GM13977 (cell line): Measurements from ENCODE around the gene SLAIN2.
"Not testable (repeated sequence)": the region's sequence is repeated elsewhere in the genome, so short reads cannot be mapped to it uniquely, and the experiment has no call there.

Source experiments
- DNase-seq: peaks from one replicate; pipeline ENCODE4 v3.0.0; 2012; ENCODE audit warnings: low spot score
- CTCF ChIP-seq: IDR thresholded peaks from 2 replicates; pipeline ENCODE4 v1.5.1; 2012; ENCODE audit warnings: mild to moderate bottlenecking, control low read depth; ENCODE audit not compliant: insufficient read depth; ENCODE audit errors: extremely low read depth, missing control alignments
- in situ Hi-C: fragments of 300-500 bp; cut with MboI; formaldehyde crosslinking; loops from one replicate; pipeline ENCODE4 v1.12.0; 2022; ENCODE audit warnings: low sequenced_read_pairs, low pct_unique_long_range_greater_than_20kb, mixed read lengths, inconsistent platforms; ENCODE audit not compliant: unreplicated experiment

The SLAIN2 gene

GRCh38 chr4:48340965-48341775 is at the start of gene SLAIN2:
TSS of gene SLAIN2 (plus strand) at chr4:48341529. CDS start at chr4:48341740, 211 bp downstream.
- DNase-seq, result peak; percentile 98
- in situ Hi-C loops, result no loop called here
- no peak for TF ChIP-seq CTCF

GRCh38 chr4:48292218-48292790 is 49.0 kb upstream of the SLAIN2 start:
- in situ Hi-C loops, DNase-seq: not testable (repeated sequence)

GRCh38 chr4:48295116-48295515 is 46.2 kb upstream of the SLAIN2 start:
- no peak for TF ChIP-seq CTCF
- in situ Hi-C loops, result no loop called here
- no peak for DNase-seq

GRCh38 chr4:48296365-48296764 is 45.0 kb upstream of the SLAIN2 start:
- in situ Hi-C loops, result no loop called here
- DNase-seq, result peak; percentile 40
- no peak for TF ChIP-seq CTCF

GRCh38 chr4:48297256-48297846 is 44.0 kb upstream of the SLAIN2 start:
- no peak for DNase-seq
- TF ChIP-seq CTCF, result no peak
- in situ Hi-C loops, result no loop called here

GRCh38 chr4:48299560-48299959 is 41.8 kb upstream of the SLAIN2 start:
- in situ Hi-C loops, result no loop called here
- DNase-seq, result no peak

More at GRCh38 chr4:48299560-48299959, 41.8 kb upstream of the SLAIN2 start:
- no peak for TF ChIP-seq CTCF
